ENCODE data around the gene ZNF710.

ZNF710 gene

DNA sequence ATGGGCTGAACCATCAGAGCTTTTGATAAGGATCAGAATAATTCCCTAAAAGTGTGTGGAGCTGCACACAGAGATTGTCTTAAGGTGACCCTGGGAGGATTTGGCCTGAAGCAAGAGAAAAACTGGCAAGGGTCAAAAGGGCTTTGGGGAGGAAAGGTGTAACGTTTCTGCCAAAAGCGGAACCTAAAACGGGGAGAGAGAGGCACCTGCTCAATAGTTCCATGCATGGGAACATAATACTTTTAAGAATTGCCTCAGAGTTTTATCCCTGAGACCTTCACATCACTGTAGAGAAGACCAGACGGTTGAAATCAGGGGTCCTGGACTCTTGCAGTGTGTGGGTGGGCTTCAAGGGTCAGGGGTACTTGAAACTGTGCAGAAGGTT, 5.9 kb downstream of the ZNF710 start:
- peaks cover 73% of the 10 kb centered on the region for H3K79me2 ChIP-seq (ENCODE audit: insufficient read depth, low read length)
- H3K9ac ChIP-seq (ENCODE audit: low read depth, low read length): no peak overlapping the region
- peaks cover 7% of the 10 kb centered on the region; the same call in 1 of the 2 replicates for H4K20me1 ChIP-seq (ENCODE audit: insufficient read depth, low read length)
- ATAC-seq (ENCODE audit: insufficient read depth, low read depth) (no peak), DNase-seq (no peak)
- no peaks in the 10 kb centered on the region for H3K27me3 ChIP-seq (ENCODE audit: insufficient read depth, low read length, poor library complexity)
- peaks cover 2% of the 10 kb centered on the region; the same call in 1 of the 2 replicates for H3K36me3 ChIP-seq (ENCODE audit: insufficient read depth, low read length)
- no peak overlapping the region for H2AFZ ChIP-seq (ENCODE audit: low read depth, low read length)
- H3K4me2 ChIP-seq (ENCODE audit: insufficient read depth, low read length): no peak overlapping the region
- TF ChIP-seq, protein P1, sequence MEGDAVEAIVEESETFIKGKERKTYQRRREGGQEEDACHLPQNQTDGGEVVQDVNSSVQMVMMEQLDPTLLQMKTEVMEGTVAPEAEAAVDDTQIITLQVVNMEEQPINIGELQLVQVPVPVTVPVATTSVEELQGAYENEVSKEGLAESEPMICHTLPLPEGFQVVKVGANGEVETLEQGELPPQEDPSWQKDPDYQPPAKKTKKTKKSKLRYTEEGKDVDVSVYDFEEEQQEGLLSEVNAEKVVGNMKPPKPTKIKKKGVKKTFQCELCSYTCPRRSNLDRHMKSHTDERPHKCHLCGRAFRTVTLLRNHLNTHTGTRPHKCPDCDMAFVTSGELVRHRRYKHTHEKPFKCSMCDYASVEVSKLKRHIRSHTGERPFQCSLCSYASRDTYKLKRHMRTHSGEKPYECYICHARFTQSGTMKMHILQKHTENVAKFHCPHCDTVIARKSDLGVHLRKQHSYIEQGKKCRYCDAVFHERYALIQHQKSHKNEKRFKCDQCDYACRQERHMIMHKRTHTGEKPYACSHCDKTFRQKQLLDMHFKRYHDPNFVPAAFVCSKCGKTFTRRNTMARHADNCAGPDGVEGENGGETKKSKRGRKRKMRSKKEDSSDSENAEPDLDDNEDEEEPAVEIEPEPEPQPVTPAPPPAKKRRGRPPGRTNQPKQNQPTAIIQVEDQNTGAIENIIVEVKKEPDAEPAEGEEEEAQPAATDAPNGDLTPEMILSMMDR (IDR thresholded peaks at IDR 0.05; ENCODE audit: borderline replicate concordance, extremely low read depth, low read length, poor library complexity, severe bottlenecking): no peak
- TF ChIP-seq EZH2 (IDR thresholded peaks at IDR 0.05; ENCODE audit: borderline replicate concordance, low read depth, low read length, severe bottlenecking): no peak
- peaks cover 20% of the 10 kb centered on the region for H3K4me1 ChIP-seq (ENCODE audit: insufficient read depth, low read length)
- H3K4me3 ChIP-seq (ENCODE audit: low read depth in 1 of 2, low read length in 2 of 2): no peak overlapping the region
- no peak overlapping the region for H3K27ac ChIP-seq (ENCODE audit: low read length)
- peaks cover 10% of the 10 kb centered on the region for H3K9me3 ChIP-seq (ENCODE audit: insufficient read depth, low read length, severe bottlenecking)

DNA sequence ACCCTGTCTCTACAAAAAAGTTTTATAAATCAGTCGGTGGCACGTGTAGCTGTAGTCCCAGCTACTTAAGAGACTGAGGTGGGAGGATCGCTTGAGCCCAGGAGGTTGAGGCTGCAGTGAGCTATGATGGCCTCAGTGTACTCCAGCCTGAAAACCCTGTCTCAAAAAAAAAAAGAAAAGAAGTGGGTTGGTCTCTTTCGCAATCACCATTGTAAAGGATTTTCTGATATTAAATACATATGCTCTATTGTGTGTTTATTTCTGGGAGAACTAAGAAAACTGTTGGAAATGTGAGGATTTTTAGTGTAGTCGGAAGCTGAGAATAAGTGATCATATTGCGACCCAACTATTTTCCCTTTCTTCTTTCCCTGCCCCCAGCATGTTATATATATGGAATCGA, 7.5 kb downstream of the ZNF710 start:
- DNase-seq: no peak
- H3K4me1 ChIP-seq (ENCODE audit: insufficient read depth, low read length): peaks cover 17% of the 10 kb centered on the region
- H3K9me3 ChIP-seq (ENCODE audit: insufficient read depth, low read length, severe bottlenecking): peaks cover 10% of the 10 kb centered on the region
- no peaks in the 10 kb centered on the region for H3K27me3 ChIP-seq (ENCODE audit: insufficient read depth, low read length, poor library complexity)
- no peak overlapping the region for H2AFZ ChIP-seq (ENCODE audit: low read depth, low read length)
- H3K9ac ChIP-seq (ENCODE audit: low read depth, low read length): no peak overlapping the region
- H3K4me3 ChIP-seq (ENCODE audit: low read depth in 1 of 2, low read length in 2 of 2): no peak overlapping the region
- no peak overlapping the region for H3K27ac ChIP-seq (ENCODE audit: low read length)
- peaks cover 10% of the 10 kb centered on the region; the same call in 1 of the 2 replicates for H4K20me1 ChIP-seq (ENCODE audit: insufficient read depth, low read length)
- H3K36me3 ChIP-seq (ENCODE audit: insufficient read depth, low read length): no peaks in the 10 kb centered on the region; the same call in 1 of the 2 replicates
- no peak overlapping the region for H3K4me2 ChIP-seq (ENCODE audit: insufficient read depth, low read length)
- ATAC-seq (ENCODE audit: insufficient read depth, low read depth): no peak
- no peak for TF ChIP-seq EZH2 (IDR thresholded peaks at IDR 0.05; ENCODE audit: borderline replicate concordance, low read depth, low read length, severe bottlenecking)
- TF ChIP-seq, protein P1 (IDR thresholded peaks at IDR 0.05; ENCODE audit: borderline replicate concordance, extremely low read depth, low read length, poor library complexity, severe bottlenecking): no peak
- peaks cover 59% of the 10 kb centered on the region for H3K79me2 ChIP-seq (ENCODE audit: insufficient read depth, low read length)

DNA sequence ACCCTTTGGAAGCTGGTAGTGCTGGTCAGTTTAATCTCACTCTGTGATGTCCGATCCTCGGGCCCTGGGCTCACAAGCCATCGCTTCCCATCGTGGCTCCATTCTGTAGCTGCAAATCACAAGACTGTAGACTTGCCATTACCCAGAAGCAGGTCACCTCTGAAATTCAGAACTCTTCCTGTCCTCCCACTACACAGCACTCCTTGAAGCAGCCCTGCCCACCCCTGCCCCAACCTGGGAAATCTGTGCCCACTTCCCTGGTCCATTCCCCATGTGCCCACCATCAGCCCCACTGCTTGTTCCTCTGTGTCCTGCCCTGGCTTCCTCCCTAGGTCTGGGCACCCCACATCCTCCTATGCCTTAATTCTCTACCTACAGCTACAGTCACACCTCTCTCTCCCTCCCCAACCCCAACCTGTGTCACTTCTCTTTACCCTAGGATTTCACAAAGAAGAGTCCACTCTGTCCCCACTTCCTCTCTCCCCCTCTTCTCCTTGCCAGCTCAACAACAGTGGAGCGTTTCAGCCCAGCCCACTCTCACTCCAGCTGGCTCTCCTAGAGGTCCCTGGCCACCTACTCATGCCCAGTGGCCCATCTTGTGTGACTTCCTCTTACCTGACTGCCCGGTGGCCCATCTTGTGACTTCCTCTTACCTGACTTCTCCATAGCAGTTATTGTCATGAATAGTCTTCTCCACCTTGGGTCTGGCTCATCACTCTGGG, 8.3 kb downstream of the ZNF710 start:
- H2AFZ ChIP-seq (ENCODE audit: low read depth, low read length): no peak overlapping the region
- H3K4me1 ChIP-seq (ENCODE audit: insufficient read depth, low read length): peaks cover 17% of the 10 kb centered on the region
- H3K9ac ChIP-seq (ENCODE audit: low read depth, low read length): no peak overlapping the region
- peaks cover 10% of the 10 kb centered on the region for H3K9me3 ChIP-seq (ENCODE audit: insufficient read depth, low read length, severe bottlenecking)
- H3K4me3 ChIP-seq (ENCODE audit: low read depth in 1 of 2, low read length in 2 of 2): no peak overlapping the region
- H3K4me2 ChIP-seq (ENCODE audit: insufficient read depth, low read length): no peak overlapping the region
- H3K36me3 ChIP-seq (ENCODE audit: insufficient read depth, low read length): no peaks in the 10 kb centered on the region; the same call in 1 of the 2 replicates
- TF ChIP-seq EZH2 (IDR thresholded peaks at IDR 0.05; ENCODE audit: borderline replicate concordance, low read depth, low read length, severe bottlenecking): no peak
- TF ChIP-seq, protein P1 (IDR thresholded peaks at IDR 0.05; ENCODE audit: borderline replicate concordance, extremely low read depth, low read length, poor library complexity, severe bottlenecking): no peak
- DNase-seq (no peak), ATAC-seq (ENCODE audit: insufficient read depth, low read depth) (no peak)
- H3K27ac ChIP-seq (ENCODE audit: low read length): no peak overlapping the region
- no peaks in the 10 kb centered on the region for H3K27me3 ChIP-seq (ENCODE audit: insufficient read depth, low read length, poor library complexity)
- peaks cover 57% of the 10 kb centered on the region for H3K79me2 ChIP-seq (ENCODE audit: insufficient read depth, low read length)
- H4K20me1 ChIP-seq (ENCODE audit: insufficient read depth, low read length): peaks cover 7% of the 10 kb centered on the region; the same call in 1 of the 2 replicates

Measured in DND-41 (cell line).